DOHH2 (cell line): ENCODE results near the gene PARP1.

ENCODE experiments used
- H3F3A ChIP-seq: fragments of 200-600 bp; sonication (generic), shearing (Covaris generic); 2 replicates; pipeline ENCODE4 v1.6.0; 2016; ENCODE audit warnings: antibody characterized with exemption, mild to moderate bottlenecking; ENCODE audit not compliant: control insufficient read depth, insufficient read depth
- H3K27ac ChIP-seq: fragments of 200-600 bp; sonication (generic); 2 replicates; pipeline ENCODE4 v1.5.1; 2014; ENCODE audit warnings: low read depth, mild to moderate bottlenecking, low read length, moderate library complexity
- H3K27me3 ChIP-seq: fragments of 200-600 bp; sonication (generic); 2 replicates; pipeline ENCODE4 v1.6.1; 2014; ENCODE audit warnings: mild to moderate bottlenecking, low read length, mixed read lengths; ENCODE audit not compliant: control insufficient read depth
- H3K36me3 ChIP-seq: fragments of 200-600 bp; sonication (generic); 2 replicates; pipeline ENCODE4 v1.6.1; 2014; ENCODE audit warnings: mild to moderate bottlenecking, low read length, moderate library complexity, mixed read lengths; ENCODE audit not compliant: control insufficient read depth
- H3K4me1 ChIP-seq: fragments of 200-600 bp; sonication (generic); 2 replicates; pipeline ENCODE4 v1.6.1; 2014; ENCODE audit warnings: mild to moderate bottlenecking, low read length, mixed read lengths; ENCODE audit not compliant: control insufficient read depth
- H3K4me2 ChIP-seq: fragments of 200-600 bp; sonication (generic); 2 replicates; pipeline ENCODE4 v1.6.0; 2014; ENCODE audit warnings: mild to moderate bottlenecking, low read length, moderate library complexity
- H3K4me3 ChIP-seq: fragments of 200-600 bp; sonication (generic); 2 replicates; pipeline ENCODE4 v1.5.1; 2014; ENCODE audit warnings: mild to moderate bottlenecking, low read length, mixed read lengths
- H3K79me2 ChIP-seq: fragments of 200-600 bp; sonication (generic); 2 replicates; pipeline ENCODE4 v1.6.1; 2014; ENCODE audit warnings: mild to moderate bottlenecking, low read length, mixed read lengths; ENCODE audit not compliant: control insufficient read depth
- H3K9me2 ChIP-seq: fragments of 200-600 bp; sonication (generic); replicated peaks from 2 replicates; pipeline ENCODE4 v1.6.1; 2014; ENCODE audit warnings: mild to moderate bottlenecking, low read length, mixed read lengths; ENCODE audit not compliant: control insufficient read depth
- H3K9me3 ChIP-seq: fragments of 200-600 bp; sonication (generic); 2 replicates; pipeline ENCODE4 v1.6.1; 2014; ENCODE audit warnings: antibody characterized with exemption, low read length, mixed read lengths; ENCODE audit not compliant: control insufficient read depth, insufficient read depth
- H4K20me1 ChIP-seq: fragments of 200-600 bp; sonication (generic); 2 replicates; pipeline ENCODE4 v1.6.0; 2014; ENCODE audit warnings: low read depth, mild to moderate bottlenecking, antibody characterized with exemption, low read length, moderate library complexity; ENCODE audit not compliant: control insufficient read depth, insufficient read depth
- CTCF ChIP-seq: fragments of 200-600 bp; sonication (generic); IDR thresholded peaks from one replicate; pipeline ENCODE4 v1.5.1; 2014; ENCODE audit warnings: antibody characterized with exemption, mild to moderate bottlenecking, low read depth, low read length; ENCODE audit not compliant: poor library complexity, severe bottlenecking
- EZH2phosphoT487 ChIP-seq: fragments of 200-600 bp; sonication (generic); IDR thresholded peaks from 2 replicates; pipeline ENCODE4 v1.6.1; 2017; ENCODE audit warnings: borderline replicate concordance, mild to moderate bottlenecking, antibody characterized with exemption, low read length, moderate library complexity, mixed read lengths

The PARP1 gene

GRCh38 chr1:226365831-226366231, 42.1 kb downstream of the PARP1 start:
- no peaks in the 10 kb centered on the region for H3K9me3 ChIP-seq
- peaks cover 3% of the 10 kb centered on the region for H3F3A ChIP-seq
- peaks cover 23% of the 10 kb centered on the region for H3K4me1 ChIP-seq
- H3K27me3 ChIP-seq: no peaks in the 10 kb centered on the region
- no peak overlapping the region for H3K4me2 ChIP-seq
- no peak for TF ChIP-seq CTCF
- TF ChIP-seq EZH2phosphoT487: no peak
- no peak overlapping the region for H3K27ac ChIP-seq
- peaks cover 99% of the 10 kb centered on the region for H3K36me3 ChIP-seq
- H4K20me1 ChIP-seq: 0 out of 2 replicates have a peak, but pooled peaks cover 3% of the 10 kb centered on the region
- peaks cover 22% of the 10 kb centered on the region for H3K79me2 ChIP-seq
- H3K9me2 ChIP-seq: no peaks in the 10 kb centered on the region
- H3K4me3 ChIP-seq: no peak overlapping the region

GRCh38 chr1:226364901-226365565, 42.9 kb downstream of the PARP1 start:
- H3K4me3 ChIP-seq: no peak overlapping the region
- peaks cover 14% of the 10 kb centered on the region for H3K79me2 ChIP-seq
- peaks cover 15% of the 10 kb centered on the region for H3K4me1 ChIP-seq
- no peak overlapping the region for H3K4me2 ChIP-seq
- TF ChIP-seq CTCF: no peak
- no peak for TF ChIP-seq EZH2phosphoT487
- no peak overlapping the region for H3K27ac ChIP-seq
- H3K27me3 ChIP-seq: no peaks in the 10 kb centered on the region
- 0 out of 2 replicates have a peak, but pooled peaks cover 3% of the 10 kb centered on the region for H4K20me1 ChIP-seq
- H3K9me2 ChIP-seq: no peaks in the 10 kb centered on the region
- H3K9me3 ChIP-seq: no peaks in the 10 kb centered on the region
- peaks cover 11% of the 10 kb centered on the region for H3F3A ChIP-seq
- H3K36me3 ChIP-seq: peaks cover 98% of the 10 kb centered on the region

GRCh38 chr1:226364514-226364899, 43.4 kb downstream of the PARP1 start:
- H3K4me1 ChIP-seq: peaks cover 10% of the 10 kb centered on the region
- H3K4me2 ChIP-seq: no peak overlapping the region
- no peak overlapping the region for H3K4me3 ChIP-seq
- H4K20me1 ChIP-seq: 0 out of 2 replicates have a peak, but pooled peaks cover 3% of the 10 kb centered on the region
- H3K9me3 ChIP-seq: no peaks in the 10 kb centered on the region
- TF ChIP-seq CTCF (no peak), EZH2phosphoT487 (no peak)
- no peak overlapping the region for H3K27ac ChIP-seq
- H3F3A ChIP-seq: peaks cover 14% of the 10 kb centered on the region
- H3K79me2 ChIP-seq: peaks cover 11% of the 10 kb centered on the region; the same call in 1 of the 2 replicates
- no peaks in the 10 kb centered on the region for H3K27me3 ChIP-seq
- peaks cover 98% of the 10 kb centered on the region for H3K36me3 ChIP-seq
- no peaks in the 10 kb centered on the region for H3K9me2 ChIP-seq
